GM18868 (cell line): ENCODE data around the gene EPHB1.
A peak's percentile ranks its signal among the peaks of the same experiment; 100 is the strongest.
"Not testable (repeated sequence)": the region's sequence is repeated elsewhere in the genome, so short reads cannot be mapped to it uniquely, and the experiment has no call there.

Experiments
- ATAC-seq: cut with Tn5 transposase; IDR thresholded peaks from one replicate; pipeline ENCODE4 v1.9.1; 2021; ENCODE audit warnings: mild to moderate bottlenecking, moderate library complexity; ENCODE audit not compliant: unreplicated experiment

EPHB1 gene

DNA sequence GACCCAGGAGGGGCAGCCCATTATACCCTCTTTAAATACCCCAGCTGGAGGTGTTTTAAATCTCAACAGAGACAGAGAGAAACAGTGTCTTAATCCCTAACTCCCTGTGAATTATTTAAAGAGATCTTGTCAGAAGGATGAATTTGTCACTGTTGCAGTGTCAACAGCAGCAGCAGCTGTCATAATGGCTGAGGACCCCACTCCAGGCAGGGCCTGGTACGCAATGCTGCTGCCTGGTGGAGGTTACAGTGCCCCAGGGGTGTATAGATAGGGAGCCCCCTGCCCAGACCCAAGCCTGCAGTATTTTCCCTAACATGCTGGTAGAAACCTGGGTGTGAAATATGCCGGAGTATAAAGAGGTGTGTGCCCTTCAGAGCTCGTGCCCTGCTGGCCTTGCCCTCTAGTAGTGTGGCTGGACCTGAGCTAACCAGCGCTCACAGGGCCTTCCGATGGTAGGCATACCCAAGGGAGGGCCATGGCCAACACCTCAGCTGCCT, 143.0 kb downstream of the EPHB1 start:
- ATAC-seq = no peak

DNA sequence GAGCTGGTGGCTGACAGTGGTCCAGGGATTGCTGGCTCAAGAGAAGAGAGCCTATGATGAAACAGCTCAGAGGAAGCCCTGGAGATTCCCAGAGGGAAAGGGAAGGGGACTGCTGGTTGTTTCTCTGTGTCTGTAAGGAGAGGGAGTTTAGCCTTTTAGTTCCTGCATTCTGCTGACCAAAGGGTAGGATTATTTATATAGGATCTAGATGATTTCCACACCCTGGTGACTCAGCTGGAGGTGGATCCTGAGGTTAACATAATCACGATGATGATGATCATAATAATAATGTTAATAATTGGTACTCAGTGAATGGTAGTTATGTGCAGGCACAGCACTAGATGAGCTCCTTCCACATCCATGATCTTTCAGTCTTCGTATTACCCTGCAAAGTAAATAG, 144.9 kb downstream of the EPHB1 start:
- no peak for ATAC-seq

DNA sequence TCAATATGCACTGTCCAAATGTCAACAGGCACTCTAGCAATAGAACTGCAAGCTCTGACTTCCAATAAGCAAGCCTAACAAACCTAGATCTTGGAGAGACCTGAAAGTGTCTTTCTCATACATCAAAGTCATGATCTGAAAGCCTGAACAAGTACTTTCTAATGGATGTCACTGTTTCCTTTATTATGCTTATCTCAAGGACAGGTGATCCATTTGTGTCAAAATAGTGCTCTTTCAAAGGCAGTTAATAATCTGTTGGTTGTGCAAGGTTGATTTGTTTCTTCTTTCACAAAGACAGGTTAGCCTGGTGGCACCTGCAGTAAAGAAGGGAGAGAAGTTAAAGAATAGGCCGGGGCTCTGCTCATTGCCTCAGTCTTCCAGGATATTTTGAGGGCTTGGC, 146.8 kb downstream of the EPHB1 start:
- ATAC-seq = no peak

DNA sequence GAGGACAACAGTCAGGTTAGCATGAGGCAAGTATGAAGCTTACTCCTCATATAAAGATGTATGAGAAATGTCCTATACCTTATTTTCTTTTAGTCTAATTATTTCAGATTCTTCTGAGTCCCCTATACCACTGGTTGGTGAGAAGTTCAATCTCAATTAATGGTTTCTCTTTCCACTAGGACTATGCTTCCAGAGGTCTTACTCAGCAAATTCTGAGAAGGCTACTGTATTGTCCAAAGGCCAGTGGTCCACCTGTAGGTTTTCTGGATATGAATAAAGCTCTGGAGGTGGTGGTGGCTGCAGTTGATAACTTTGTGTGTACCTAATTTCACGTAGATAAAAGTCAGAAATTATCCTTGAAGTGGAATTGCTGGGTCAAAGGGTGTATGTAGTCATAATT, 149.4 kb downstream of the EPHB1 start:
- no peak for ATAC-seq

DNA sequence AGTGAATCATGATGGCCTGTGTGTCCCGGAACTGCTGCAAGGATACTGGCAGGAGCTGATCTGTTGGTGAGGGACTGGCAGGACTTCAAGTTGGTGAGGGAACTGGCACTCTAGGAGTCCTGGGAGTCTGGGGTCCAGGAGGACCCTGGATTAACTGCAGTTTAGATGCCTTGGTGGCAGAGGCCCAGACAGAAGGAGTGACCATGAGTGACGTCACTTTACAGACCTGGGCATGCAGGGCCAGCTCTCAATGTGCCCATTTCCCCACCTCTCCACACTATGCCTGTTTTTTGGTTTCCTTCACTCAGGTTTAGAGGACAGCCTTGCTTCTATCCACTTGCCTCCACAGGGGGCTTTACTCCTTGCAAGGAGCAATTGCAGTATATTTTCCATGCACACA, 154.1 kb downstream of the EPHB1 start:
- ATAC-seq = no peak

DNA sequence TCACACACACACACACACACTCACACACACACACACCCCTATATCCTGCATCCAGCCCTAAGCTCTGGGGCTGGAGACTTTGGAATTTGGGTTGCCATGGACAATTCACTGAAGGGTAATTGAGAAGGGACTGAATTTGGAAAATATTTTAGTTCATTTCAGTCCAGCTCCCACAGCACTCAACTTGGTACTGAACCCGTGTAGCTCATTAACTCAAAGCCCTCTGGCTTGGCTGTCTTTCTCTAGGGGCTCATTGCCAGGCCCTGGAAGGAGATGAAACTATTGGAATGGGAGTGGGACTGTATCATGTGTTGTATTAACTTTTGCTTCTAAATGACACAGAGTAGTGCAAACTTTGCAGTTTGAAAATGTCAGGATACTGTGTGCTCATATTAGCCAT, 157.3 kb downstream of the EPHB1 start:
- ATAC-seq = no peak

DNA sequence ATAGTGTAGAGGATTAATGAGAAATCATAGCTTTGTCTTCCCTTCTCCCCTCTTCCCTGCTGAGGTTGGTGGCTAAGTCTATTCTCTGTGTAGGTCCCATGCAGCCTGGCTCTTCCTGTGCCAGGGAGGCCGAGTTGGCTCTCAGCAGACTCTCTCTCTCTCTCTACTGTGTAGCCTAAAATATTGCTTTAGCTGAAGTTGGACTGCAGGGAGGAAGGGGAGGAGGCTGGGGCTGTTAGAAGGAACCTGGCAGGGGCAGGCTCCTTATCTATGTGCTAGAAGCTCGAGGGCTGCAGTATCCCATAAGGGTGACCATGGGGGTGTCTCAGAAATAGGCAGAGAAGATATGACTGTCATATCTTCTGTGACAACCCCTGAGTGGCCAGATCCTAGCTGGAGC, 160.8 kb downstream of the EPHB1 start:
- peak; percentile 18 for ATAC-seq

DNA sequence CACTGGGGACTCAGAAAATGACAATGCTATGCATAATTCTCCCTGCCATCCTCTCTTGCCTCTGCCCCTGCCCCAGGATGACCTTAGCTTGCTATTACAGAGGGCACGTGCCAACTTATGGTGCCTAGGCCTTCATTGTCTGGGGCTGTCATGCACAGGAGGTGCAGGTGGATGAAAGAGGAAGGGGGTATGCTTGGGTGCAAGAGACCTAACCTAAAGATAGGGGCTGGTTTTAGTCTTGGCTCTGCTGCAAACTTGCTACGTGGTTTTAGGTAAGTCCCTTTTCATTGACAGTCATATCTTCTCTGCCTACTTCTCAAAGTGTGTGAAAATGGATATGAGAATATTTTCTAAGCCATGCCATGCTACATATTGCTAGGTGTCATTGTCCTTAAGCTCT, 161.3 kb downstream of the EPHB1 start:
- peak; percentile 89 for ATAC-seq

DNA sequence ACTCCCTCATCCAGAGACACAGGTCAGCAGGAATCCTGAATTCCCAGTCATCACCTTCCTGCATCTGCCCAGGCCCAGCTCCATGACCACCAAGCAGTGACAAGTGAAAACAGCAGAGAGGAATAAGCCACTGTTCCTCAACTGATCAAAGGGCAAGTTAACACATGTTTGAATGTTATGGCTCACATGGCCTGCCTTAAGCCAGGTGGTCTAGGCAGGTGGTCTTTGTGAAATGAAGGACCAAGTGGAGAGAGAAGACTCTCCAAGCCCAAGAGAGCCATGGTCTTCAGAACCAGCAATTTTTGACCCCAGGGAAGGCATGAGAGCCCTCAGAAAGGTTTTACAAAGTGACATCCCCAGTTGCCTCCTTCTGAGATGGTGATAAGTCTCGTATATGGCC, 161.8 kb downstream of the EPHB1 start:
- ATAC-seq = peak; percentile 19

DNA sequence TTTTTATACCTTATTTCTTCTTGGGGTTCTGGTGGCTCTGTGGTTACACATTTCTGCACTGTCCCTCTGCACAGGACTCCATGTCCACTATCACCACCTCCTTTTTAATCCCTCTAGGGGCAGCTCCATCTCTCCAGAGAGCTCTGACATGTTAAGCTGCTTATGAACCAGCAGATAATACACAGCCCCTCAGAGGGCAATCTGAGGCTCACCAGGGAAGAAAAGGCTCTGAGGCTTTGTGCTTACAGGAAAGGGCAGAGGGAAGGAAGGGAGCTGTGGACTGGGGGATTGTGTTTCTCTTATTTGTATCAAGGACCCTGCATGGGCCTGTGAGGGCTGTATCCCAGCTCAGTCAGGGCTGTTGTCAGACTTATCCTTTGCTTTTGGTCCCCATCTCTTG, 164.5 kb downstream of the EPHB1 start:
- ATAC-seq = no peak

DNA sequence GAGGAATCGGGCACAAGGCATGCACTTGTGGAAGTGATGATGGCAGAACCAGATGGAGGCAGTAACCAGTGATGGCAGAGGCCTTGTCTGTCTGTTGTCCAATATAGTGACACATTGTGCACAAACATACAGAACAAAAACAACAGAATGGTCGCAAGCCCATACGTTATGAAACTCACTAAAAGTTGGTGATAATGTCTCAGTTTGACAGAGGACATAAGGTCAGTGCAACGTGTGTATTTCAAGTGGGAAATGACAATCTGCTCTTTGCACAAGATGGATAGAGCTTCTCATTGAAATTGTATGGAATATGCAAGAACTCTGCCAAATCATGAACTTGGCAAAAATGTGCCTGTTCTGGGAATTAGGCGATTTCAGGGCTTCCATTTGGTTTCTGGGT, 169.2 kb downstream of the EPHB1 start:
- ATAC-seq = no peak

DNA sequence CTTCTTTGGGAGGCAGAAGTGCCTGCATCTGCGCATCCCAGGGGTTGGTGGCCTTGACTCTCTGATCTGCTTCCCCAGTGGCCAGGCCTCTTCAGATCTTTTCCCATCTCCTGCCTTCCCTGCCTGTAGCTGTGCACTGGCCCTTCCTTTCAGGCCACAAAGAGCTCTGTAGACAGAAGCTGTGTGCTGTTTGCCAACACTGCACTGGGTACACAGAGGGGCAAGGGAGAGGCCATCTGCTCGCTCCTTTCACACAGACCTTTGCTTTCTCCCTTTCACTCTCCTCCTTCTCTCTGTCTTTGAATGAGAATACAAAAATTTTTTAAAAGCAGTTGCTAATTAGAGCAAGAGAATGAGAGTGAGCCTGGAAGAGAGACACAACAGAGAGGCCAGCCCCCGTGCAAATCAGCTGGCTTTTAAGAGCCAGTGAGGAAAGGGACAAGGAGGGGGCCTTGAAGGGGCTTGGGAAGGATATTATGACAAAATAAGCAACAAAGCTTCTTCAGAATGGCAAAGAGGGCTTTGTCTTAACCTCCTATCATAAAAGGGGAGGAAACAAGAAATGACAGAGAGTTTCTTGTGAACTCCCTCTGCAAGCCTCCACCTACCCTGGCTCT, 170.9 kb downstream of the EPHB1 start:
- ATAC-seq = no peak

DNA sequence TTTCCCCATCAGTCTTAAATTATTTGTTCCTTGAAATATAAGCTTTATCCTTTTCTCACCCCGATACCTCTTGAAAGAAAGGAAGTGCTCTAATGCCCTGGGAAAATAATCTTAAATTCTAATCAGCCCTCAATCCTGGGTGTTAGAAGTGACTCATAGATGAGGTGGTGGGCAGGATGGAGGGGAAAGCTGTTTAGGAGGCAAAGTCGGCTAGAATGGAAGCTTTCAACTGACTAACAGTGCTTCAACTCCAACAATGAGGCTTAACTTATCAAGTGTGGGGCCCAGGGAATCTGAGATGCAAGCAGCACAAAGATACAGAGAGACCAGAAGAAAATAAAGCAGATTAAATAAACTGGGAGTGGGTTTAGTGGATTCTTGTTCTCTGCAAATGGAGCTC, 175.8 kb downstream of the EPHB1 start:
- ATAC-seq = no peak

DNA sequence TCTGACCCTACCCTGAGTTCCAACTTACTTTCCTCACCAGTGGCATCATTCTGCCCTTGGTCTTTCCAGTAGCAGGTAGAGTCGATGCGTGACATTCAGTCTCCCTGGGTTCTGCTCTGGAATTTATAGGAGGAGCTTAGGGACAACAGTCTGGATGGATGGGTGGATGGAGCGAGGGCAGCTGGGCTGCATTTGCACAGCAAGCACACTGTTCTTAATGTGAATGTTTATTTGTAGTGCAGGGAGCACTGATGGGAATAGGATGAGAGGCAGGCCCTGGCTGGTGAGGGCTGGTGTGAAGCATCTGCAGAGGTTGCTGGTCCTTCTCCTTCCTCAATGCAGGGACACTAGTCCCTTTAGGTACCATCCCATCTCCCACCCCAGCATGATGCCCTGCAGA, 176.2 kb downstream of the EPHB1 start:
- ATAC-seq = no peak

DNA sequence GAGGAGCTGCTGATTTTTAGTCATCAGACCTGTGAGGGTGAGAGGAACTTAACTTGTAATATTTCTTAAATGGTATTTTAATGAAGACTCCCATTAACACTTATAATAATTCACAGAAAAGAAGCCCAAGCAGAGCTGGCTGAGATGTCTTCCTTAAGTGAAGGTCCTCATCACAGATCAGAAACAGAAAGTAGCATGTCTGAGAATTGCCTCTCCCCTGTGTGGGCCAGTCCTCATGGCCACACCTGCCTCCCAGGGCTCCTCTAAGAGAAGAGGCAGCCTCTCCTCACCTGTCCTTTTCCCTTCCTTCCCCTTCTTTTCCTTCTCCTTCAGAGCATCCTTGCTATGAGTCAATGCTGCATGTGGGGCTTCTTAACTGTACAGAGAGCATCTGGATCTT, 176.8 kb downstream of the EPHB1 start:
- ATAC-seq = not testable (repeated sequence)

DNA sequence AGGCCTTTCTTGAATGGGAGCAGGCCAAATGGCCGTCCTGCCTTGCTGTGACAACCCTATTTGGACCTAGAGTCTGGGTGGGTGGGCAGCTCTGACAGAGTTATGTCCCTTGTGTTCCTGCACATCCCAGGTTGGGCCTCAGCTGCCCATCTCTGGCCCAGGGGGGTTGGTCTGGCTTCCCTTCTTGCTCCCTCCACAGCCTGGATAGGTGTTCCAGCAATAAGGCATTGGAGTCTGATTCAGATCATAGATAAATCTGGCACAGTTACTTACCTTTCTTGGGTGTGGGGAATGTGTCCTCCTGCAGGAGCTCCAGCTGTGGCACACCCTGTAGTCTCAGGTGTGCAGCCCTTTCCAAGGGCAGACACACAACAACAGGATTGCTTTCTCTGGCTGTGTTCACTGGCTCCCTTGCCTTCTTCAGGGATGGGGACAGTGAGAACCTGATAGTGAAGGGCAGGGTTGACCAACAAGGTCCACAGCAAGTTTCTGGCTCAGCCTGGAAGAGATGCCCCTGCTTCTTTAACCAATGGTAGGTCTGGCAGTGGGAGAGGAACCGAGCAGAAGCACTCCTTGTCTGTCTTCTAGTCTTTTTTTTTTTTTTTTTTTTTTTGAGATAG, 177.9 kb downstream of the EPHB1 start:
- ATAC-seq = no peak

DNA sequence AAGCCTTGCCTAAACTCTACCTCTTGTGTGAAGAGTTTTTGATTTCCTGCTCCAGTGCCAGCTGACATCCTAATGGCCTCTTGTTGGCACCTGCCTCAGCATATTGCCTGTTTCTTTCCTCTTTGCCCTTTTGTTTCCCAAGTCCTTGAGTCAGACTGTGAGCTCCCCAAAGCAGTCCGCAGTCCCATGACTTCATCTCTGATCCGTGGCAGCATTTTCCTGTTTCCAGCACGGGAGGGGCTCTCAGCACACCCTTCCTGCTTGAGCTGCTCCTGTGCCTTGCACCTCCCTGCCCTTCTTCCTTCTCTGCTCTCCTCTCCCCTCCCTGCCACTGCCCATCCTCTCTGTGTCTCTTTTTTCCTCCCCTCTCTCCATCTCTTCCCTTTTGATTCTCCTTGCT, 179.6 kb downstream of the EPHB1 start:
- ATAC-seq = no peak

DNA sequence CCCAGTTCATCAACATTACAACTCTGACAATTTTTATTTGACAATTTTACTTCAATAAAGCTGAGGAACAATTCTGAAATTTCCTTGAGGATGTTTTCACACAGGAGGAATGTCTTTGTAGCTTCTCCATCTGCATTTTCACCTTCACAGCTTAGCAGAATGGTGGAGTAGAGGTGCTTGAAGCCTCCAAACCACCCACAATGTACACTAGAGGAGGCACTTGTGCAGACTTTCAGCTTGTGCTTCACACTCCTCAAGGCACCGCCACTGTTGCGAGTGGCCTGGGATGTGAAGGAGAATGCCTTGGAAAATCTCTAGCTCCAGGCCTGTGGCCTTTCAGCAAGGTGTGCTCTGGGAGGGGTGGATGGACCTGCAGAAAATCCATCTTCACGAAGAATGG, 181.9 kb downstream of the EPHB1 start:
- ATAC-seq = no peak

DNA sequence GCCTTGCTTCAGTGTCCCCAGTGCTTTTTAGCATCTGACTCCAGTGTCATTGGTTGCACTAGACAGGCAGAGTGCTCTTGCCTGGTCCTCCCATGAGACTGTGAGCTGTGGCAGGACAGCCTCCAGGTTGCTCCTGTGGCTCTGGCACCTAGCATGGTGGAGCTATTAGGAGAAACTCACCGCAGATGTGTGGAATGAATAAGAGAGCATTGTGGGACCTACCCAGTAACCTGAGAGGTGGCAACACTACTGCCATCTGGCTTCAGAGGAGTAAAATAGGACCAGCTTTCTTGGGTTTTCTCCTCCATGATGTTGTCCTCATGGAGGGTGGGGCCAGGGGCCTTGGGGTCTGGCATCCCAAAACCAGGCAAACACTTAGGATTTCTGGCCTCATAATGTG, 183.6 kb downstream of the EPHB1 start:
- ATAC-seq = peak; percentile 65

DNA sequence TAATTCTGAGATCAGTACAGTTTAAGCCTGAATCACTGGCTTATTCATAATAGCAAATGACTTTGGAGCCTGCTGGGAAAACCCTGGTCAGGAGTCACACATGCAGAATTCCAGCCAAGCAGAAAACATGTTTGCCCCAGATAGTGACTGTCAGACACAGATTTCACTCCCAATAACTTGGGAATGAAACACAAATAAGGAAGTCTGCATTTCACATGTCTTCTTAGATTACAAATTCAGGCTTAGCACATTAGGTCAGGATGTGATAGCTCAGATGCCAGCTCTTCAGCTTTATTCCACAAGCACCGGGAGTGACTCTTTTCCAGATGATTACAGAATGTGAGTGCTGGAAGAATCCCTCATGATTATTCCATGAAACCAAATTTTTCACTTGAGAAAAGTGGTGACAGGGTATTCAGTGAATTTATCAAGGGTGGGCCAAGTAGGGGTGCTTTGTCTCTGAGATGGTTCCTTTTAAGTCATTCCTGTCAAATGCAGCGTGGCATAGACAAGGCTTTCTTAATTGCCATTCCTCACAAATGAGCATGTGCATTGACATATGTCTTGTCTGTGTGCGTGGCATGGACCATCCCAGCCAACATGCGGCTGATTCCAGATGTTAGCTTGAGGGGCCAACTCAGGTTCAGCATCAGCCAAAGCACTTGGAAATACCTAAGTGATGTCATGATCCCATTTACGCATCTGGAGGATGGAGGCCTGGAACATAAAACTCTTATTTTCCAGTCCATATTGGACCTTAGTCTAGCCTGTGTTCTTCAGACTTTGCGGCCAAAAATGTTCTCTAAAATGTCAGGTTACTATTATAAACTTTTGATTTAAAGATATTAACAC, 191.0 kb downstream of the EPHB1 start:
- ATAC-seq = no peak

DNA sequence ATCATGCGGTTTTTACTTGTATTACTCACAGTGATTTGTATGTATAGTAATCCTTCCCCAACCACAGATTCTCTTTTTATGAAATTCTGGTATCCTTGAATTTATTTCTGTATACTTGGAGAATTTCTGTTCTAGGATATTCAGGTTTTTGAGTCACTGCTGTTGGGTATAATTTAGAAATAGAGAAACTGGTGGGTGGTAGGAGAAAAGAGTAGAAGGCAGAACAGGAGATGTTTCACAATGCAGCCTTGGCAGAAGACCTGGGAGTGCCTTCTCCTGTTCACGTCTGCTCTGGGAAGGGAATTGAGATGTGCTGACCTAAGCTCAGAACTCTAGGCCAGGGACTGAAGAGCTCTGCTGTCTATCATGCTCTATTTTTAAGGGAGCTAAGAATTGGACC, 193.6 kb downstream of the EPHB1 start:
- no peak for ATAC-seq

DNA sequence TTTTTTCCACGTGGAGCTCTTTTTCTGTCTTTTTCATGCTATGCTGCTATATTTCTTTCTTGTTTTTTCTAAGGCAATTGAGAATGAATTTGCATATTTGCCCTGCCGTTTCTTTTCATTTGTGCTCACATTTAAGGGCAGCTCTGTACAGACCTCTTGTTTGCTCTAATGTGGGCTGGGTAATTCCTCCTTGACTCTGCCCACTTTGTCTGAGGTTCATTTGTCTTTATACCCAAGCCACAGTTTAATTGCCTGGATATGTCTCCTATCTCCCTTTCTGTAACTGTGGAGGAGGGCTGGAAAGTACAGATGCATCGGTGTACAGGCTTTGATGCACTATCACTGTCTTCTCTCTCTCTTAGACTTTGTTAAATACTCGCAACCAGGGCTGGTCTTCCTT, 195.9 kb downstream of the EPHB1 start:
- ATAC-seq = no peak
